ENCODE results near the gene NEK6.

Gene NEK6

DNA sequence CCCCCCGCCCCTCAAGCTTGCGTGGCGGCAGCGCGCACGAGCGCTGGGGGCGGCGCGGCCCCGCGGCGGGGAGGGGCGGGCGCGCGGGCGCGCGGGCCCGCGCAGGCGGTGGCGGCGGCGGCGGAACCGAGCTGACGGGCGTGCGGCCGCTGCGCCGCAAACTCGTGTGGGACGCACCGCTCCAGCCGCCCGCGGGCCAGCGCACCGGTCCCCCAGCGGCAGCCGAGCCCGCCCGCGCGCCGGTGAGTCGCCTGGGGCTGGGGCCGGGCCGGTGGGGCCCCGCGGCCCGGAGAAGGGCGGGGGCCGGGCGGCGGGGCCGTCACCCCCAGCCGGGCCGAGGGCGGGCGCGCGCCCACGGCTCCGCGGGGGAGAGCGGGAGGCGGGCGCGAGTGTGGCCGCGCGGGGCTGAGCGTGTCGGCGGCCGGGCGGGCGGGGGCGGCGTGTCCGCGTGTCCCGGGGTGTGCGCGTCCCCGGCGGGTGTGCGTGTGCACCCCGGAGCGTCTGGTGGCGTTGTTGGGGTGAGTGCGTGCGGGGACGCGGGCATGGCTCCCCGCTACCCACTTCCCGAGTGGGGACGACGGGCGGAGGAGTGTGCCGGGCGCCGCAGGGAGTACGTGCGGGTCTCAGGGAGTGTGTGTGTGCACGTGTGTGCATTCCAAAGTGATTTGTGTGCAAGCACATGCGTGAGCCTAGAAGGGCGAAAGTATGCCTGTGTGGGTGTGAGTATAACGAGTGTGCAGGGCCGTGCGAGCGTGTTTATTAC lies at the start of gene NEK6:
Gene NEK6 (plus strand): TSS at position 106 of the 763 bp plus-strand sequence. CDS start 44,016 bp downstream, outside the sequence.
- peak; percentile 30 for DNase-seq

DNA sequence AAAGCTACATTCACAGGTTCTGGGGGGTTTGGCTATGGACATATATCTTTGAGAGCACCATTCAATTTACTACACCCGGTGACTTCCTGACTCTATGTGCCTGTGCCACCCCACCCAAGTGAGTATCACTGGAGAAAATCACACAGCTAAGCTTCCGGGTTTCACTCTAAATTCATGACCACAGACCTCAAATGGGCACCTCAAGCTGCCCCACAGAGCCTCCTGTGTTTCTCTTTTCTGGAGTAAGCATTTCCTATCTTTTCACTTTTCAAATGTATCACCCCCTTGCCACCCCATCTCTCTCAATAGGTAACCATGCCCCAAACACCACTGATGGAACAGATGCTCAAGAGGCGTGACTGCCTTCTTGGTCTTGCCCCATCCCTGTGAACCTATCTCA lies 49.2 kb upstream of the NEK6 start:
- DNase-seq = peak; percentile 57

DNA sequence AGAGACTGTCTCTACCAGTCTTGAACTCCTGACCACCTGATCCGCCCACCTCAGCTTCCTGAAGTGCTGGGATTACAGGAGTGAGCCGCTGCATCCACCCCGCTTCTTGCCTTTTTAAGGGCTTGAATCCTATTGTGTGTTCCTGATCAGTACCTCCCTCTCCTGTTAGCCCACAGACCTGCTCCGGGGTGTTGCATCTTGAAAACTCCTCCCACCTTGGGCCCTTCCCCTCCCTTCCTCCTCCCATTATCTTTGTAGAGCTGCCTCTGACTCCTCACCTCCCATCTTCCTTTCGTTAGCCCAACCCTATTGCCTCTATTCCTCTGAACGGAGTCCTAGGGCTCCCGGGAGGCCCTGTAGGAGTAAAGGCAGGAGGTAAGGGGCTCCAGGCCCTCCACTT lies 48.5 kb upstream of the NEK6 start:
- no peak for DNase-seq

DNA sequence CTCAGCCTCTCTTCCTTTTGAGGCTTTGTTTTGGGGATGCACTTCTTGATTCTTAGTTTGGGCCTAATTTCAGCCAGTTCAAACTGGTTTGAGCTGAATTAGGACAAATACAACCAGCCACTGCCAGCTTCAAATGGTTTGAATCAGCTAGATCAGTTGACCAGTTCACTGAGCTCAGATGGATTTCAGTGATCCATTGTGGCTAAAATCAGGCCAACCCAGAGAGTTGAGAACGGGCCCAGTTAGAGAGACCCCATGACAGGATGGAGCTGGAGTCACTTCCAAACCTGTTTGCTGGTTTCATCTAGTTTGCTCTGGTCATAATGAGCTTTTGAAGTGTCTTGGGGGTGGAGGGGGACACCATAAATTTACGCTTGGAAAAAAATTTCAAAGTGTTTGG lies 48.0 kb upstream of the NEK6 start:
- DNase-seq = no peak

DNA sequence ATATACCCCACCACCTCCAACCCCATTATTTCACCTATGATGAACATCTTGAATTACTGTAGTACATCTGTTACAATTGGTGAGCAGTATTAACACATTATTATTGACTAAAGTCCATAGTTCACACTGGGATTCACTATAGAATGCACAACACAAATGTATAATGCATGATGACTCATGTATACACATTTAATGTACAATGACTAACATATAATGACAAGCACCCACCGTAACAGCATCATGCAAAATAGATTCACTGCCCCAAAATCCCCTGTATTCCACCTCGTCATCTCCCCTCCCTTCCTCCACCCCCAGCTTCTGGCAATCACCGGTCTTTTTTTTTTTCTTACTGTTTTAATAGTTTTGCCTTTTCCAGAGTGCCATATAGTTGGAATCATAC lies 47.1 kb upstream of the NEK6 start:
- DNase-seq = no peak

DNA sequence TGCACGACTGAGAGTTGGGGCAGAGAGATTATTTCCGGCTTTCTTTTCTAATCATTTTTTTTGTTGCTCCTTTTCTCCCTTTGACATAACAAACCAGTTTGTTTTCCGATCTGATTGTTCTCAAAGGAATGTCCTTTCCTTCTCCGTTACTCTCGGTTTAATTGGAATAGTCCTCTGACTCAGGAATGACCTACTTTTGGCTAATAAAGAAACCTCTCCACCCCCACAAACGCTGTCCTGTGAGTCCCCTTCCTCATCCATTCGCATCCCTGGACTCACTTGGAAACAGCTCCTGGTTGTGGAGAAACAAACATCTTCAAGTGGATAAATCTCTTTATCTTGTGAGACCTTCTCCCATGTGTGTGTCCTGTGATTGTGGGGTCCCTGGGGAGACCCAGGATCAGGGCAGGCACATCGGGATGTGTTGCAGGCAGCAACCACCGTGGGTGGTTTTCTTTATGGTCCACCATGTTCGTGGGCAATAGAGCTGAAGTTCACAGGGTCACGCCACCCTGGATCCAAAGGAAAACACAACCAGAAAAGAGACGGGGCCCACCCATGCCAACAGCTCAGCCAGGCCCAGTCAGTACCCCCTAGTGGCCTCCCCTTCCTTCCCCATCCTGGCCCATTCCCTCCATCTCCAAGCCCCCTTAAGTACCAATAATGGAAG lies 45.2 kb upstream of the NEK6 start:
- no peak for DNase-seq

DNA sequence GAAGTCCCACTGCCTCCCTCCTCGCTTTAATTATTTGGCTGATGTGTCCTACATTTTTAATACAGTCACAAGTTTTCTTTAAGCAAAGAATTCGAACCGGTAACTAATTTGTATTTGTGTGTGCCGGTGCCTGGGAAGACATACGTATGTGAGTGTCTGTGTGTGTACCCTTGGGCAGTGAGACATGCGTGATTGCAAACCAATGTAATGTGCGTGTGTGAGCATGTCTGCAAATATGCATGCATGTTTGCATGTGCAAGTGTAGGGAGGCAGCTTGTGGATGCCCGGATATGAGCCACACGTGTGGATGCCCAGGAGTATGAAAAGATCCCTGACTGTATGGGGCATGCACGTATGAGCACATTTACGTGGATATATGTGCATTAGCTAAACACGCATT lies 44.4 kb upstream of the NEK6 start:
- no peak for DNase-seq

DNA sequence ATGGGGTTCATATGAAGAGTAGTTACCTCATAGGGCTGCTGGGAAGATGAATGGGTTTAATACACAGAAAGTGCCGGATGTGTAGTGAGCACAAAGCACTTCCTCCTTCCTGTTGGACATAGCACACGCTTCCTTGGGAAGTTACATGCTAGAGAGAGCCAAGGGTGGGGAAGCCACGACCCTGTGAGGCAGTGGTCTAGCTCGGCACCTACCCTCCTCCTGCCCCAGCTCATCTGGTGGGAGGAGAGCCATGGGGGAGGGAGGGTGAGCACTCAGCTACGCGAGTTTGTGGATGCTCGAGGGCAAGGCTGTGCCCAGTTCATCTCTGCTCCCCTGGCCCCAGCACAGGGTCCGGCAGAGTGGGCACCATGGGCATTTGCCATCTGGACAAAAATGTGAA lies 43.6 kb upstream of the NEK6 start:
- no peak for DNase-seq

DNA sequence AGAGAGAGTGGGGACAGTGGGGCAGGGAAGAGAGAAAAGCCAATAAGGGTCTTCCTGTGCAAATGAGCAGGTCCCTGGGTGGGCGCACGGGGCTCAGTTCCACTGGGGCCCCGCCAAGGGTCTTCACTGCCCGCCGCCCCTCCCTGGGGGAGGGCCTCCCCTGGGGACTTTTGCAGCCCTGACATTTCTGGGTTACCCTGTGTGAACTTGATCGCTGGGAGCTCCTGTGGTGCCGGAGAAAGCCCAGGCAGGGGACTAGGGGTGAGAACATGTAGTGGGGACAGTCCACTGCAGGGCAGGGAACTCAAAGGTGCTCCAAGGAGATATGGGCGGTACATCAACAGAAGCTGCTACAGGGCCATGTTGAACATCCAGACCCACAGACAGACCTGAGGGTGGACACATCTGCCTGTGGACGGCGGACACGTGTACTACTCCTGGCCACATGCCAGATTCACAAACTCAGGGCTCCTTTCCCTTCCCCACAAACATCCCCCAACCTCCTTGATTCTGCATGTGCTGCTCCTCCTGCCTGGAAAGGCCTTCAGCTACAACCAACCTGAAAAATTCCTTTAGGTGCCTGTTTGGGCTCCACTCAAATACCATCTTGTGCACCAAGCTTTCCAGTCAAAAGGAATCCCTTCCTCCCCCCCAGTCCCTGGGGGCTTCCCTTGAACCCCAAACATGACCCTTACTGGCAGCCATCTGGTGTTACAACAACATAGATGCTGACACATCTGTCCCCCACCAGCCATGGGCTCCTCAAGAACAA lies 43.0 kb upstream of the NEK6 start:
- DNase-seq = no peak

DNA sequence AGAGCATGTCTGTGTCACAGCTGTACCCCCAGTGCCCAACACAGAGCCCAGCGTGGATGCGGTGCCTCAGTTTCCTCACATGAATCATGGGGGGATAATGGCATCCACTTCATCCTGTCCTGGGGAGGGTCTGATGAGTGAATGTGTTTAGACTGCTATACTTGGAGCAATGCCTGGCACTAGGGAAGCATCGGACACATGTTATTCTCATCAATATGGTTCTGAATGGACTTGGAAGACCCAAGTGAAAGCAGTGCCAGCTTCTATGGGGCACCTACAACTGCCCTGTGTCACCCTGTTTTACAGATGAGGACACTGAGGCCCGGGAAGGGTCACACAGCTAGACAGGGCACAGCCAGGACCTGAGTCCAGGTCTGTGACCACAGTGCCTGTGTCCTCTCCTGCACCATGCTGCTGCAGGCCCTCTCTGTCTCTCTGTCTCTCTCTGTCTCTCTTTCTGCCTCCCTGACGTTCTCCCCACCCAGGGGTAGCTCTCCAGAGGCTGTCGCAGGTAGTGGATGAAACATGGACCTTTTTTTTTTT lies 42.3 kb upstream of the NEK6 start:
- no peak for DNase-seq

DNA sequence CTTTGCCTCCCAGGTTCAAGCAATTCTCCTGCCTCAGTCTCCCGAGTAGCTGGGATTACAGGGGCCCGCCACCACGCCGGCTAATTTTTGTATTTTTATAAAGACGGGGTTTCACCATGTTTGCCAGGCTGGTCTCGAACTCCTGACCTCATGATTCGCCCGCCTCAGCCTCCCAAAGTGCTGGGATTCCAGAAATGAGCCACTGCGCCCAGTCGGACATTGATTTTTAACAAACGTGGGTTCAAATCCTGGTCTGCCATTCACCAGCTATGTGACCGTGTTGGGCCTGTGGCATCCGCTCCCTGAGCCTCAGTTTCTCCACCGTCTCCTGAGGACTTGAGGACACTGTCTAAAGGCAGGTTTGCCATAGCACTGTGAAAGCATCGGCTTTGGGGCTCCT lies 41.8 kb upstream of the NEK6 start:
- DNase-seq = no peak

DNA sequence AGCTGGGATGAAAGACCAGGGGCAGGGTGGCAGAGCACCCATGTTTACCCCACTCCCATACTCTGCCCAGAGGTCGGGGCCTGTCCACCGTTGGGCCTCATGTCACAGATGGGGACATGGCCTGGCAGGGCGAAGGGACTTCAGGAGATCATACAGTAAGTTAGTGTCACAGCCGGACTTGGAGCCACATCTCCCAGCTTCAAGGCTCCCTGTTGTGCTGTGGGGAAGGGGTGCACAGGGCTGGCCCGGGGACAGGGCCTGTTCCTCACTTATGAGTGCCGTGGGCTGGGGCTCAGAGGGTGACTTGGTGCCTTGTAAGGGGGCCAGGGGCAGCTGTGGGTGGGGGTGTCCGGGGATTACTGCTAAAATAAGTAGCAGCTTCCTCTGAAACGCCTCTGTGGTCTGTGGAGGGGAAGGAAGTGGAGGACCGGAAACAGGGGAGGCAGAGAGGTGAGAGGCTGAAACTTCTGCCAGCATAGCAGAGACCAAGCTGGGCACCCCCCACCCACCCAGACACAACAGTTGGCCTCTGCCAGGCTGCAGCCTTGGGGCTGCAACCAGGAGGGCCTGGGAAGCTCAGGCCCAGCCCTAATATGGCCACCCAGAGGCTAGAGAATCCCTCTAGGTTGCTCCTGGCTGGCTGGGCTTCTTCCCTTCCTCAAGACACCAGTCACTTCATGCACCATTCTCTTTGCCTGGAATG lies 41.1 kb upstream of the NEK6 start:
- DNase-seq = peak; percentile 71

DNA sequence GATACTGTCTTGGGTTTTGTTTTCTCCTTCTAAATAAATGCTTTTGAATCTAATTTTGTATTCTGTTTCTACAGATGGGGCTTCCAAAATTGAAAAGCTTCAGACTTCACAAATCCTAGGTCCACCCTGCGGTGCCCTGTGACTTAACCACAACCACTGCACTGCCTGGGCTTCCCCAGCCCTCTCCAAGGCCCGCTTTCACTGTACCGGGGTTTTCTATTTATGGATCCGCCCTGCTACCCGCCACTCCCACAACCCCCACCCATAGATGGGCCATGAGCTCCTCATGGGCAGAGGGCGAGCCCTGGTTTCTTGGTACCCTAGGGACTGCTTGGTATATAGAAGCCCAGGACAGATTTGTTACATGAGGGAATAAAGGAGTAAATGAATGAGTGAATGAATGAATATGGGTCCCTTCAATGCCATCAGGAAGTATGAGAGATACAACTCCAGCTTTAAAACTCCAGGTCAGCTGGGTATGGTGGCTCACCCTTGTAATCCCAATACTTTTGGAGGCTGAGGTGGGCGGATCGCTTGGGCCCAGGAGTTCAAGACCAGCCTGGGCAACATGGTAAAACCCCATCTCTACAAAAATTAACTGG lies 39.8 kb upstream of the NEK6 start:
- DNase-seq = no peak

DNA sequence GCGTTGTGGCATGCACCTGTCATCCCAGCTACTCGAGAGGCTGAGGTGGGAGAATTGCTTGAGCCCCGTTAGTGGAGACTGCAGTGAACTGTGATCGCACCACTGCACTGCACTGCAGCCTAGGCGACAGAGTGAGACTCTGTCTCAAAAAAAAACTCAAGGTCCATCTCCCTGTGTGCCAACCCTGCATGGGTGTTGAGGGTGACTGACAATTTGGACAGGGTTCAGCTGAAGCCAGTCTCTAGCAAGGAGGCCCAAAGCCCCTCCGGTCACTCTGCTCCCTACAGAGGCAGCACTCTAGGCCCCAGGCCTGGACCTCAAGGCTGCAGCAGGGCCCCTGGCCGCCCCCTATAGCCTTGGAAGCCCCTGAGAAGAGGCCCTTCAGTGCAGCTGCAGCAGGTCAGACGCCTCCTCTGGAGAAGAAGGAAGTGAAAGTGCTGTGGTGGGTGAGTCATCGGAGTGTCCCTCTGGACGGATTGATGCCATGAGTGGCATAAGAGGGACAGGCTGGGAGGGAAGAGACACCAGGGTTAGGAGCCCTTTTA lies 39.2 kb upstream of the NEK6 start:
- DNase-seq = peak; percentile 63

DNA sequence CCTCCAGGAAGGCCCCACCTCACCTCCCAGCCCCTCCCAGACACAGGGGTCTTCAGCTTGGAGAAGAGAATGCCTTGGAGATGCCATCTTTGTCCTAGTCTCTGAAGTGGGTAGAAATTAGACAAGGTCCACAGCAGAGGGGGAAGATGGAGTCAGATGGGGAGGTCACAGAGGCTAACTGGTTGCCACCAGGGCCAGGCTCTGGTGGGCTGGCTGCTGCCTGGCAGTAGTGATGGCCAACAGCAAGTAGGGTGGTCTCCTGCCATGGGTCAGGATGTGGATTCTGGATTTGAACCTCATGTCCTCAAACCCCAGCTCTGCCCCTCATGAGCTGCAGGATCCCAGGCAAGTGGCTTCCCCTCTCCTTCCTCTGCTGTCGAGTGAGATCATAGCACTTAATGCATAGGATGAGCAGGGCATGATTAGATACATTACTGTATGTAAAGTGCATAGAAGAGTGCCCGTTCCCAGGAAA lies 38.7 kb upstream of the NEK6 start:
- DNase-seq = no peak

DNA sequence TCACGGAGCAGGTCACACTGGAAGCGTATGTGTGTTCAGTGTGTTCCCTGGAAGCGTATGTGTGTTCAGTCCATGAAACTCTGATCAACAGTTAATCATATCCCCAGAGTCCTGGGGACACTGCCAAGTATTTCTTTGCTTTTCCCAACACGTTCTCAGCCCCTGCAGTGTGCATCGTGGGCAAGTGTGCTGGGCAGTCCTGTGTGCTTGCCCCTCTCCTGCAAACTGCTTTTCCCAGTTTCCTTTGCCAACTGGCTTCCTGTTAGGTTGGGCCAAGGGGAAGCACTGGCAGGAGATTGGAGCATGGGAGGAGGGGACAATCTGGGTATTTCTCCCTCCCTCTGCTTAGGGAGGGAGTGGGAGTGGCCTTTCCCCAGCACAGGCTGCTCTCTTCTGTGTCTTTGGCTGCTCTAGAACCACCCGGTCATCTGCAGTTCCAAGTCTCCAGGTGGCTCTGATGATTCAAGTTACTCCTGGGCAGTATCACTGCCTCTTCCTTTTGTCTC lies 36.8 kb upstream of the NEK6 start:
- no peak for DNase-seq

DNA sequence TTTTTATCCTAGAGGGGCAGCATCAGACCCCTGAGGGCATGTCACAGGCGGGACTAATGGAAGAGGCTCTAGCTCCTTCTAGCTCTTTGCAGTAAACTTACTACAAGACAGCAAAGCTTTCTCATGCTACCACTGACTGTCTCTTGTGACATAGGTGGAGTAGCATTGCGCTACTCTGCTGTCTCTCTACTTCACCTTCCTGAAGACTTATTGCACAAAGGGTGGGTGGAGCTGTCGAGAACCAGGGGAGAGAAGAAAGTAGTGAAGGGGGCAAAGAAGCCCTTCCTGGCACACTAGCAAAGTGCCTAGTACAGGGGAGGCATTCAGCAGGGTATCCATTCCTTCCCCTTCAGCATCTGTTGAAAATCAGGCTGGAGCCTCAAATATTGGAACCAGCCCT lies 36.1 kb upstream of the NEK6 start:
- peak; percentile 57 for DNase-seq

DNA sequence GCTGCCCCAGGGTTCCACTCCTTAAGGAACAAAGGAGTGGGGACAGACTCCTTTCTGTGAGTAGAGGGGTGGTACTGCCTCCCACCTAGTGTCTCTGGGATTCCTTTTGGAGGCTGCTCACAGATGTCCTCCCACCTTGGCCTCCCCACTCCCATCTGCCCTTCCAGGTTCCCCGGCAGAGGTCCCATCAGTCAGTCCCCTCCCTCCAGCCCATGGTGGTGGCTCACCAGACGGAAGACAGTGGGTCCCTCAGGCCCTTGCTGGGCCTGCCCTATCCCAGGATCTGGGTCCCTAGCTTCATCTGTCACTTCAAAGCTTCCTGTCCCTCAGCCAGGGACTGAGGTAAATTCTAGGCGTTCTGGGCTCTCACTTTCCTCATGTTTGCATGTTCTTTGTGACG lies 35.6 kb upstream of the NEK6 start:
- no peak for DNase-seq

DNA sequence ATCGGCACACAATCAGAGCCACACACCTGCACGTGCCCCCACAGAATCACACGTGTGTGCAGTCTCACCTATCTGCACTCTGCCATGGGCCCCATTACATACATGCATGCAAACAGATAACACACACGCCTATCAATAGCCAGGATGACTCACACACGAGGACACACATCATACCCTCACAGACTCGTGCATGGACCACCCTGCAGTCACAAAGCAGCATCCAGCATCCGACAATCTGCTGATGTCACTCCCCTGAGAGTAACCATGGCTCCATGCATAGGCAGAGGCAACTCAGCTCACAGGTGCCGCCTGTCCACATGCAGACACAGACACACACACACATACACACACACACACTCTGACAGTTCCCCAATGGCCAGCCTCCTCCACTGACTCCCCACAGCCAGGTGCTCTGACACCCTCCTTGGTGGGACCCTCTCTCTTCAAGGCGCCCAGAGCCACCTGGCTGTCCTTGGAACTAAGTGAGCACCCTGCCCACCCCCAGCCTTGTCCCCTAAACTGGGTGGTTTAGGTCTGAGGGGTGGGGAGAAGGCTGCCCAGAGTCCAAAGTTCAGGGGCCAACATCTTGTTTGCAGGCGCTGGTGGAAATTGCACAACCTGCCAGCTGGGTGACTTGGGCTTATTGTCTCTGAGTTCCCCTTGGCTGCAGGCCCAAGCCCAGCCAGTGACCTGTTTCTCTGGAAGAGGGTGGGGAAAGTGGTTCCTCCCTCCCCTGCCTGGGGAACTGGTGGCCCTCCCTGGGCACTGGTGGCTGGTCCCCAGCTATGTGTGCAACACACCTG lies 34.6 kb upstream of the NEK6 start:
- peak; percentile 72 for DNase-seq

DNA sequence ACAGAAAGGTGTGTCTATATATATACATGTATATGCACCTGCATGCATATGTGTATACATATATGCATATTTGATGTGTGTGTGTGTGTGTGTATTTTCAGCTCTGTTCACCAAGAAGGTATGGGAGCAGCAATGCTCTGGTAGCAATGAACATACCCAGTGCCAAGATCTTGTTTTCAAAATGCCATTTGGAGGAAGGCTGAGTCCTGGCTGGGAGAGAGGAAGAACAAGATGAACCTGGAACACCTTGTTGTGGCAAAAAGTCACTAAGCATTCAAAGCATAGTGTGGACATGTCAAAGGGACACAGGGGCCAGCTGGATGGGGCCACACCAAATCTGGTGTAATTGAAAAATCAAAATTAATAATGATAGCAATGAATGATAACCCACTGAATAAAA lies 31.8 kb upstream of the NEK6 start:
- DNase-seq = no peak

DNA sequence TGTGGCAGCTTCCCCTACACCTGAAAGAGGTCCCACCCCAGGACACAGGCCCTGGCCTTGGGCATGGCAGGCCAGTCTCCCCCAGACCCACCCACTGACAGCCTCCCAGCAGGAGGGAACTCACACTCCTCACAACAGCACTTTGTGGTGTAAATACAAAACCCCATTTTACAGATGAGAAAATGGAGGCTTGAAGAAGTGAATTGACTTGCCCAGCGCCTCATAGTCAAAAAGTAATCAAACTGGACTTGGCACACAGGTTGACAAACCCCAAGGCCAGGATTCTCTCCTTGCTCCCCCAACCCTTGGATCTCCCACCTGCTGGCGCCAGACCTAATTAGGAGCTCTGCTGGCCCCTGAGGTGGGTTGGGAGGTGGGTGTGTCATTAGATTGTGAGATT lies 29.2 kb upstream of the NEK6 start:
- no peak for DNase-seq
